HEK293T (cell line): ENCODE measurements around the gene PKNOX2.

ENCODE experiments used
- FOXM1 ChIP-seq: fragments of 450-650 bp; IDR thresholded peaks from 2 replicates; pipeline ENCODE4 v1.6.1; 2017; ENCODE audit warnings: mild to moderate bottlenecking, borderline replicate concordance
- SP1 ChIP-seq: fragments of 450-650 bp; IDR thresholded peaks from 2 replicates; pipeline ENCODE4 v1.6.1; 2017

GRCh38 chr11:125275905-125276618 is 111.5 kb downstream of the PKNOX2 start:
- TF ChIP-seq SP1: no peak
- TF ChIP-seq FOXM1: no peak
